Sigmoid colon (tissue), 7 donors: ENCODE results near the gene BBS5. TPM values are rescaled to one million over a fixed set of nuclear protein-coding genes. Genes with fewer than 3 reads are reported as not detected.
A peak's percentile ranks its signal among the peaks of the same experiment; 100 is the strongest.

Experiments
- DNase-seq: peaks from one replicate; pipeline ENCODE4 v3.0.0-alpha.2; 2019
- H3K27ac ChIP-seq, 4 donors: fragments of 200-600 bp; sonication (generic); one replicate each; pipeline ENCODE4 v1.5.1; 2016 to 2019; ENCODE audit warnings: mild to moderate bottlenecking in 1 of 4
- H3K27me3 ChIP-seq, 3 donors: fragments of 200-600 bp; sonication (generic); one replicate each; pipeline ENCODE4 v1.5.1; 2019; ENCODE audit warnings: mild to moderate bottlenecking in 1 of 3
- H3K36me3 ChIP-seq, 4 donors: fragments of 200-600 bp; sonication (generic); one replicate each; pipeline ENCODE4 v1.5.1; 2016 to 2019
- H3K4me1 ChIP-seq, 4 donors: fragments of 200-600 bp; sonication (generic); one replicate each; pipeline ENCODE4 v1.5.1; 2017 to 2019
- H3K4me3 ChIP-seq, 4 donors: fragments of 200-600 bp; sonication (generic); one replicate each; pipeline ENCODE4 v1.5.1; 2017 to 2019; ENCODE audit warnings: mild to moderate bottlenecking in 2 of 4, moderate library complexity in 1 of 4
- H3K9me3 ChIP-seq, 4 donors: fragments of 200-600 bp in 3 of 4; sonication (generic) in 3 of 4; one replicate each; pipeline versions ENCODE4 v1.5.1 to v1.6.1; 2013 to 2019
- CTCF ChIP-seq, 4 experiments: fragments of 450-650 bp in 3 of 4; fragments of 200-600 bp in 1 of 4; IDR thresholded peaks; one replicate each; pipeline ENCODE4 v1.5.1; 2016 to 2019; ENCODE audit warnings: antibody characterized with exemption in 4 of 4, mild to moderate bottlenecking in 3 of 4, moderate library complexity in 2 of 4
- EP300 ChIP-seq, 4 donors: sonication (generic); formaldehyde crosslinking; IDR thresholded peaks; one replicate each; pipeline ENCODE4 v1.6.1; 2017; ENCODE audit warnings: antibody characterized with exemption in 4 of 4
- POLR2A ChIP-seq, 2 donors: fragments of 450-650 bp; IDR thresholded peaks; one replicate each; pipeline ENCODE4 v1.6.1; 2016; ENCODE audit warnings: antibody characterized with exemption in 2 of 2, mild to moderate bottlenecking in 2 of 2, moderate library complexity in 2 of 2
- POLR2AphosphoS5 ChIP-seq, 4 donors: sonication (generic); formaldehyde crosslinking; IDR thresholded peaks; one replicate each; pipeline ENCODE4 v1.6.1; 2017; ENCODE audit warnings: antibody characterized with exemption in 4 of 4
- WGBS, 2 donors: extraction: QIAGEN DNeasy Blood & Tissue Kit; methylation state at CpG; one replicate each; pipeline ENCODE4 v1.1.7; 2013; 5-methylcytosine and 5-hydroxymethylcytosine counted together
- intact Hi-C: fragments of 100-400 bp; cut with DNase I; formaldehyde crosslinking; loops from one replicate; pipeline ENCODE4 v1.15.1; 2023
- polyA plus RNA-seq, 3 donors: library from polyadenylated mRNA; stranded (reverse); fragments of 200-250 nt; gene quantifications; one replicate each; pipeline ENCODE4 v1.2.3, GENCODE V29; 2013
- total RNA-seq, 4 donors: library from RNA; depleted of rRNA; stranded (reverse); fragments of >200 nt; gene quantifications; one replicate each; pipeline ENCODE4 v1.1.0, GENCODE V29; 2016
- donor health status: healthy with polysubstance abuse.
- donor health status: Bipolar disorder and iron deficiency.
- donor health status: healthy.

The BBS5 gene
- total and polyA plus RNA-seq, 7 donors: 0.92 to 9.5 (median 8.2) TPM

DNA sequence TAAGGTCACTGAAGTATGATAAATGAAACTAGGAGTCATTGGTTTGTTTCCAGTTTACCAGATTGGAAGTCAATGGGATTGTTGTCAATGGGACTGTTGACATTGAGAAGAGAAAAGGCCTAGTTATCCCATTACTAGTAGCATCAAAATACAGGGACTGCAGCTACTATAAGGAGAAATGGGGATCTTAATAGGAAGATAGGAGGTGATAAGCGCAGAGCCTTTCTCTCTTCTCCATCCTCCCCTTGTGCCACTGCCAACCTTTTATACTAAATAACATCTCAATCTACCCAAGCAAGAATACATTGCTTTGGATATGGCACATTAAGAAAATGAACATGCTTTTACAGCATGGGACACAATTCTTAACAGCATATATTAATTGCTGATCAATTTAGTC, 10.5 kb upstream of the BBS5 start:
- Histone ChIP-seq H3K36me3 (no peaks in the 10 kb centered on the region), H3K4me3 (no peak overlapping the region), H3K9me3 (no peaks in the 10 kb centered on the region), H3K27ac (no peak overlapping the region), H3K4me1 (no peaks in the 10 kb centered on the region), H3K27me3 (no peaks in the 10 kb centered on the region)
- intact Hi-C loops: loop anchor here (10.0 kb wide), 1 partner anchor 494 kb away; no protein-coding TSS in a partner anchor
- 98 to 100% methylated on average over 1 of the region's 1 CpG for WGBS, 2 donors
- DNase-seq: no peak
- no peak for TF ChIP-seq POLR2A (IDR thresholded peaks at IDR 0.05)

GRCh38 chr2:169469952-169470572, 9.2 kb upstream of the BBS5 start:
- Histone ChIP-seq H3K36me3 (no peaks in the 10 kb centered on the region), H3K4me3 (no peak overlapping the region), H3K4me1 (no peaks in the 10 kb centered on the region), H3K27me3 (no peaks in the 10 kb centered on the region), H3K27ac (no peak overlapping the region), H3K9me3 (no peaks in the 10 kb centered on the region)
- TF ChIP-seq POLR2A (IDR thresholded peaks at IDR 0.05) (no peak), CTCF (IDR thresholded peaks at IDR 0.05) (no peak), POLR2AphosphoS5 (IDR thresholded peaks at IDR 0.05) (no peak), EP300 (IDR thresholded peaks at IDR 0.05) (no peak)
- DNase-seq: no peak
- intact Hi-C loops: loop anchor here (10.0 kb wide), 2 partner anchors 85 to 495 kb away; no protein-coding TSS in a partner anchor
- 76 to 81% methylated on average over 3 of the region's 3 CpGs for WGBS, 2 donors

- H3K36me3 ChIP-seq: no peaks in the 10 kb centered on the region
- DNase-seq: no peak
- no peaks in the 10 kb centered on the region for H3K4me1 ChIP-seq
- H3K9me3 ChIP-seq: no peaks in the 10 kb centered on the region
- H3K4me3 ChIP-seq: no peak overlapping the region
- intact Hi-C loops: loop anchor here (10.0 kb wide), 1 partner anchor 83 kb away; no protein-coding TSS in a partner anchor
- H3K27ac ChIP-seq: no peak overlapping the region
- no peaks in the 10 kb centered on the region for H3K27me3 ChIP-seq
- 66 to 90% methylated on average over 1 of the region's 1 CpG for WGBS, 2 donors
- no peak for TF ChIP-seq POLR2AphosphoS5 (IDR thresholded peaks at IDR 0.05)
- TF ChIP-seq EP300 (IDR thresholded peaks at IDR 0.05): no peak
- TF ChIP-seq CTCF (IDR thresholded peaks at IDR 0.05): no peak
- no peak for TF ChIP-seq POLR2A (IDR thresholded peaks at IDR 0.05)
These were observed 7.0 kb upstream of the BBS5 start for GRCh38 chr2:169472249-169472648.

GRCh38 chr2:169476459-169476858, 2.8 kb upstream of the BBS5 start:
- H3K27ac ChIP-seq: no peak overlapping the region
- no peak for TF ChIP-seq POLR2AphosphoS5 (IDR thresholded peaks at IDR 0.05)
- no peak for TF ChIP-seq POLR2A (IDR thresholded peaks at IDR 0.05)
- TF ChIP-seq CTCF (IDR thresholded peaks at IDR 0.05): no peak
- TF ChIP-seq EP300 (IDR thresholded peaks at IDR 0.05): no peak
- no peaks in the 10 kb centered on the region for H3K9me3 ChIP-seq
- H3K4me1 ChIP-seq: peaks cover 0 to 7% (median 4%) of the 10 kb centered on the region in 4 donors
- DNase-seq: no peak
- H3K36me3 ChIP-seq: no peaks in the 10 kb centered on the region
- H3K4me3 ChIP-seq: no peak overlapping the region
- H3K27me3 ChIP-seq: no peaks in the 10 kb centered on the region
- 67 to 78% methylated on average over 3 of the region's 3 CpGs for WGBS, 2 donors
- intact Hi-C loops: loop anchor here (10.0 kb wide), 1 partner anchor 78 kb away; no protein-coding TSS in a partner anchor

DNA sequence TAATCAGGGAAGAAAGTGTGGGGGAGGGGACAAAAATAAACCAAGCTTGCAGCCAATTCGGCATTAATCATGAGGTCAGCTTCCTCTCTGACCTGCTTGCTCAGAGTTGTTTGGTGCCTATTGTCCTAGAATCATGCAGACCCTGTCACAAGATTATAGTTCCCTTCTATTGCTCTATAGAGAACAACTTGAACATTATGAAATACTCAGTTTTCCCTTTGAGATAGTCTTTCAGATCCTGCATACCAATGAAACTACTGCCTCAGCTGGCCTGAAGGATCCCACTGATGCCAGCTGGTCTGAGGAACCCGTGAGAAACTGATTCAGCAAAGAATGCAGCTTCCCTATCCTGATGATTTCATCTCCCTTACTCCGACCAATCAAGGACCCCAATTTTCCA, 955 bp upstream of the BBS5 start:
- 68 to 75% methylated on average over 3 of the region's 3 CpGs for WGBS, 2 donors
- H3K4me3 ChIP-seq: no peak overlapping the region
- TF ChIP-seq EP300 (IDR thresholded peaks at IDR 0.05): no peak
- TF ChIP-seq POLR2AphosphoS5 (IDR thresholded peaks at IDR 0.05): no peak
- TF ChIP-seq POLR2A (IDR thresholded peaks at IDR 0.05): no peak
- TF ChIP-seq CTCF (IDR thresholded peaks at IDR 0.05): no peak
- DNase-seq: no peak
- intact Hi-C loops: loop anchor here (10.0 kb wide), 1 partner anchor 76 kb away; no protein-coding TSS in a partner anchor
- H3K27ac ChIP-seq: peak overlapping the region in 3 of 4 donors; percentile 82 to 84 (median 83)
- H3K4me1 ChIP-seq: peaks cover 0 to 7% (median 4%) of the 10 kb centered on the region in 4 donors
- no peaks in the 10 kb centered on the region for H3K9me3 ChIP-seq
- H3K36me3 ChIP-seq: peaks cover 0 to 15% (median 2%) of the 10 kb centered on the region in 4 donors
- H3K27me3 ChIP-seq: no peaks in the 10 kb centered on the region
